WTC11 (cell line): ENCODE data around the gene OST4. TPM values are rescaled to one million over a fixed set of nuclear protein-coding genes. Genes with fewer than 3 reads are reported as not detected.
A peak's percentile ranks its signal among the peaks of the same experiment; 100 is the strongest.

Experiments used
- ARID4B ChIP-seq: sonication (generic); formaldehyde crosslinking; IDR thresholded peaks from 2 replicates; pipeline ENCODE4 v1.8.0; 2023; ENCODE audit warnings: missing genetic modification reagents, mild to moderate bottlenecking, borderline replicate concordance
- ATF1 ChIP-seq: sonication (generic); formaldehyde crosslinking; IDR thresholded peaks from 2 replicates; pipeline ENCODE4 v1.8.1; 2023; ENCODE audit warnings: mild to moderate bottlenecking, moderate library complexity, missing genetic modification reagents
- ATF3 ChIP-seq: sonication (generic); formaldehyde crosslinking; conservative IDR thresholded peaks from 2 replicates; pipeline ENCODE4 v1.8.1; 2022; ENCODE audit warnings: mild to moderate bottlenecking, missing genetic modification reagents
- CDX4 ChIP-seq: fragments of 250-450 bp; sonication (Bioruptor Pico); IDR thresholded peaks from 2 replicates; pipeline ENCODE4 v1.9.0; 2021; ENCODE audit warnings: moderate library complexity, mild to moderate bottlenecking, inconsistent platforms, borderline replicate concordance
- CREB1 ChIP-seq: sonication (generic); formaldehyde crosslinking; IDR thresholded peaks from 2 replicates; pipeline ENCODE4 v1.8.0; 2023; ENCODE audit warnings: mild to moderate bottlenecking, missing genetic modification reagents
- EMX1 ChIP-seq: fragments of 250-450 bp; sonication (Bioruptor Pico); IDR thresholded peaks from 2 replicates; pipeline ENCODE4 v1.8.0; 2021; ENCODE audit warnings: mild to moderate bottlenecking
- HMGXB4 ChIP-seq: sonication (generic); formaldehyde crosslinking; IDR thresholded peaks from 2 replicates; pipeline ENCODE4 v1.8.1; 2023; ENCODE audit warnings: mild to moderate bottlenecking, moderate library complexity, missing genetic modification reagents
- KAT7 ChIP-seq: sonication (generic); formaldehyde crosslinking; IDR thresholded peaks from 2 replicates; pipeline ENCODE4 v1.8.1; 2023; ENCODE audit warnings: missing genetic modification reagents, mild to moderate bottlenecking, borderline replicate concordance
- NR3C1 ChIP-seq: sonication (generic); formaldehyde crosslinking; conservative IDR thresholded peaks from 2 replicates; pipeline ENCODE4 v1.8.1; 2023; ENCODE audit warnings: low read depth, mild to moderate bottlenecking, missing genetic modification reagents
- SMAD3 ChIP-seq: sonication (generic); formaldehyde crosslinking; IDR thresholded peaks from 2 replicates; pipeline ENCODE4 v1.8.0; 2022; ENCODE audit warnings: missing genetic modification reagents, mild to moderate bottlenecking, borderline replicate concordance
- SOX15 ChIP-seq: fragments of 250-450 bp; sonication (Bioruptor Pico); IDR thresholded peaks from 2 replicates; pipeline ENCODE4 v1.9.0; 2021; ENCODE audit warnings: mild to moderate bottlenecking
- SP1 ChIP-seq: sonication (generic); formaldehyde crosslinking; conservative IDR thresholded peaks from 2 replicates; pipeline ENCODE4 v1.8.1; 2022; ENCODE audit warnings: missing genetic modification reagents
- ZNF219 ChIP-seq: sonication (generic); formaldehyde crosslinking; IDR thresholded peaks from 2 replicates; pipeline ENCODE4 v1.8.0; 2023; ENCODE audit warnings: missing genetic modification reagents, mild to moderate bottlenecking, borderline replicate concordance
- ZNF263 ChIP-seq: sonication (generic); formaldehyde crosslinking; IDR thresholded peaks from 2 replicates; pipeline ENCODE4 v1.8.1; 2022; ENCODE audit warnings: low read depth, mild to moderate bottlenecking, moderate library complexity, missing genetic modification reagents
- ZNF396 ChIP-seq: fragments of 250-450 bp; sonication (Bioruptor Pico); IDR thresholded peaks from 2 replicates; pipeline ENCODE4 v1.8.0; 2021; ENCODE audit warnings: mild to moderate bottlenecking, moderate library complexity, borderline replicate concordance
- ZNF671 ChIP-seq: fragments of 250-450 bp; sonication (Bioruptor Pico); IDR thresholded peaks from 2 replicates; pipeline ENCODE4 v1.8.0; 2021; ENCODE audit warnings: mild to moderate bottlenecking
- total RNA-seq: library from RNA; stranded (reverse); gene quantifications from 3 replicates; pipeline ENCODE4 v1.2.3, GENCODE V29; 2021
- TF ChIP-seq, protein P1 (sequence below): sonication (generic); formaldehyde crosslinking; IDR thresholded peaks from 2 replicates; pipeline ENCODE4 v1.8.1; 2023; ENCODE audit warnings: mild to moderate bottlenecking, missing genetic modification reagents, borderline replicate concordance
- TF ChIP-seq, protein P2 (sequence below): sonication (generic); formaldehyde crosslinking; IDR thresholded peaks from 2 replicates; pipeline ENCODE4 v1.8.0; 2022; ENCODE audit warnings: mild to moderate bottlenecking, missing genetic modification reagents
- TF ChIP-seq, protein P3 (sequence below): sonication (generic); formaldehyde crosslinking; IDR thresholded peaks from 2 replicates; pipeline ENCODE4 v1.8.0; 2023; ENCODE audit warnings: missing genetic modification reagents
- TF ChIP-seq, protein P4 (sequence below): sonication (generic); formaldehyde crosslinking; IDR thresholded peaks from 2 replicates; pipeline ENCODE4 v1.8.0; 2022; ENCODE audit warnings: missing genetic modification reagents

OST4 gene
- total RNA-seq, 1 experiment from 2014 or later, result 210 TPM

GRCh38 chr2:27118525-27119329, 47.3 kb upstream of the OST4 start, which contains the start of gene CGREF1 (continued):
- TF ChIP-seq, protein P1, sequence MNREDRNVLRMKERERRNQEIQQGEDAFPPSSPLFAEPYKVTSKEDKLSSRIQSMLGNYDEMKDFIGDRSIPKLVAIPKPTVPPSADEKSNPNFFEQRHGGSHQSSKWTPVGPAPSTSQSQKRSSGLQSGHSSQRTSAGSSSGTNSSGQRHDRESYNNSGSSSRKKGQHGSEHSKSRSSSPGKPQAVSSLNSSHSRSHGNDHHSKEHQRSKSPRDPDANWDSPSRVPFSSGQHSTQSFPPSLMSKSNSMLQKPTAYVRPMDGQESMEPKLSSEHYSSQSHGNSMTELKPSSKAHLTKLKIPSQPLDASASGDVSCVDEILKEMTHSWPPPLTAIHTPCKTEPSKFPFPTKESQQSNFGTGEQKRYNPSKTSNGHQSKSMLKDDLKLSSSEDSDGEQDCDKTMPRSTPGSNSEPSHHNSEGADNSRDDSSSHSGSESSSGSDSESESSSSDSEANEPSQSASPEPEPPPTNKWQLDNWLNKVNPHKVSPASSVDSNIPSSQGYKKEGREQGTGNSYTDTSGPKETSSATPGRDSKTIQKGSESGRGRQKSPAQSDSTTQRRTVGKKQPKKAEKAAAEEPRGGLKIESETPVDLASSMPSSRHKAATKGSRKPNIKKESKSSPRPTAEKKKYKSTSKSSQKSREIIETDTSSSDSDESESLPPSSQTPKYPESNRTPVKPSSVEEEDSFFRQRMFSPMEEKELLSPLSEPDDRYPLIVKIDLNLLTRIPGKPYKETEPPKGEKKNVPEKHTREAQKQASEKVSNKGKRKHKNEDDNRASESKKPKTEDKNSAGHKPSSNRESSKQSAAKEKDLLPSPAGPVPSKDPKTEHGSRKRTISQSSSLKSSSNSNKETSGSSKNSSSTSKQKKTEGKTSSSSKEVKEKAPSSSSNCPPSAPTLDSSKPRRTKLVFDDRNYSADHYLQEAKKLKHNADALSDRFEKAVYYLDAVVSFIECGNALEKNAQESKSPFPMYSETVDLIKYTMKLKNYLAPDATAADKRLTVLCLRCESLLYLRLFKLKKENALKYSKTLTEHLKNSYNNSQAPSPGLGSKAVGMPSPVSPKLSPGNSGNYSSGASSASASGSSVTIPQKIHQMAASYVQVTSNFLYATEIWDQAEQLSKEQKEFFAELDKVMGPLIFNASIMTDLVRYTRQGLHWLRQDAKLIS (CRISPR knock-in tag), result no peak
- TF ChIP-seq ZNF671, result no peak
- TF ChIP-seq ATF3 (CRISPR knock-in tag), result no peak
- TF ChIP-seq KAT7, result no peak
- no peak for TF ChIP-seq CREB1
- no peak for TF ChIP-seq SMAD3 (CRISPR knock-in tag)
- TF ChIP-seq, protein P2, sequence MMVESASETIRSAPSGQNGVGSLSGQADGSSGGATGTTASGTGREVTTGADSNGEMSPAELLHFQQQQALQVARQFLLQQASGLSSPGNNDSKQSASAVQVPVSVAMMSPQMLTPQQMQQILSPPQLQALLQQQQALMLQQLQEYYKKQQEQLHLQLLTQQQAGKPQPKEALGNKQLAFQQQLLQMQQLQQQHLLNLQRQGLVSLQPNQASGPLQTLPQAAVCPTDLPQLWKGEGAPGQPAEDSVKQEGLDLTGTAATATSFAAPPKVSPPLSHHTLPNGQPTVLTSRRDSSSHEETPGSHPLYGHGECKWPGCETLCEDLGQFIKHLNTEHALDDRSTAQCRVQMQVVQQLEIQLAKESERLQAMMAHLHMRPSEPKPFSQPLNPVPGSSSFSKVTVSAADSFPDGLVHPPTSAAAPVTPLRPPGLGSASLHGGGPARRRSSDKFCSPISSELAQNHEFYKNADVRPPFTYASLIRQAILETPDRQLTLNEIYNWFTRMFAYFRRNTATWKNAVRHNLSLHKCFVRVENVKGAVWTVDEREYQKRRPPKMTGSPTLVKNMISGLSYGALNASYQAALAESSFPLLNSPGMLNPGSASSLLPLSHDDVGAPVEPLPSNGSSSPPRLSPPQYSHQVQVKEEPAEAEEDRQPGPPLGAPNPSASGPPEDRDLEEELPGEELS, result no peak
- no peak for TF ChIP-seq EMX1
- no peak for TF ChIP-seq CDX4 (CRISPR knock-in tag)
- TF ChIP-seq ZNF396, result no peak
- TF ChIP-seq, protein P3, sequence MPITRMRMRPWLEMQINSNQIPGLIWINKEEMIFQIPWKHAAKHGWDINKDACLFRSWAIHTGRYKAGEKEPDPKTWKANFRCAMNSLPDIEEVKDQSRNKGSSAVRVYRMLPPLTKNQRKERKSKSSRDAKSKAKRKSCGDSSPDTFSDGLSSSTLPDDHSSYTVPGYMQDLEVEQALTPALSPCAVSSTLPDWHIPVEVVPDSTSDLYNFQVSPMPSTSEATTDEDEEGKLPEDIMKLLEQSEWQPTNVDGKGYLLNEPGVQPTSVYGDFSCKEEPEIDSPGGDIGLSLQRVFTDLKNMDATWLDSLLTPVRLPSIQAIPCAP (CRISPR knock-in tag), result no peak
- TF ChIP-seq ATF1, result no peak
- no peak for TF ChIP-seq ARID4B (CRISPR knock-in tag)
- TF ChIP-seq ZNF219 (CRISPR knock-in tag), result no peak
- peak; percentile 61; the same call in 1 of the 2 replicates for TF ChIP-seq SP1 (CRISPR knock-in tag)
- TF ChIP-seq NR3C1 (CRISPR knock-in tag), result no peak
- TF ChIP-seq, protein P4, sequence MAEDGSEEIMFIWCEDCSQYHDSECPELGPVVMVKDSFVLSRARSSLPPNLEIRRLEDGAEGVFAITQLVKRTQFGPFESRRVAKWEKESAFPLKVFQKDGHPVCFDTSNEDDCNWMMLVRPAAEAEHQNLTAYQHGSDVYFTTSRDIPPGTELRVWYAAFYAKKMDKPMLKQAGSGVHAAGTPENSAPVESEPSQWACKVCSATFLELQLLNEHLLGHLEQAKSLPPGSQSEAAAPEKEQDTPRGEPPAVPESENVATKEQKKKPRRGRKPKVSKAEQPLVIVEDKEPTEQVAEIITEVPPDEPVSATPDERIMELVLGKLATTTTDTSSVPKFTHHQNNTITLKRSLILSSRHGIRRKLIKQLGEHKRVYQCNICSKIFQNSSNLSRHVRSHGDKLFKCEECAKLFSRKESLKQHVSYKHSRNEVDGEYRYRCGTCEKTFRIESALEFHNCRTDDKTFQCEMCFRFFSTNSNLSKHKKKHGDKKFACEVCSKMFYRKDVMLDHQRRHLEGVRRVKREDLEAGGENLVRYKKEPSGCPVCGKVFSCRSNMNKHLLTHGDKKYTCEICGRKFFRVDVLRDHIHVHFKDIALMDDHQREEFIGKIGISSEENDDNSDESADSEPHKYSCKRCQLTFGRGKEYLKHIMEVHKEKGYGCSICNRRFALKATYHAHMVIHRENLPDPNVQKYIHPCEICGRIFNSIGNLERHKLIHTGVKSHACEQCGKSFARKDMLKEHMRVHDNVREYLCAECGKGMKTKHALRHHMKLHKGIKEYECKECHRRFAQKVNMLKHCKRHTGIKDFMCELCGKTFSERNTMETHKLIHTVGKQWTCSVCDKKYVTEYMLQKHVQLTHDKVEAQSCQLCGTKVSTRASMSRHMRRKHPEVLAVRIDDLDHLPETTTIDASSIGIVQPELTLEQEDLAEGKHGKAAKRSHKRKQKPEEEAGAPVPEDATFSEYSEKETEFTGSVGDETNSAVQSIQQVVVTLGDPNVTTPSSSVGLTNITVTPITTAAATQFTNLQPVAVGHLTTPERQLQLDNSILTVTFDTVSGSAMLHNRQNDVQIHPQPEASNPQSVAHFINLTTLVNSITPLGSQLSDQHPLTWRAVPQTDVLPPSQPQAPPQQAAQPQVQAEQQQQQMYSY (CRISPR knock-in tag), result no peak
- TF ChIP-seq ZNF263 (CRISPR knock-in tag), result no peak
- TF ChIP-seq HMGXB4 (CRISPR knock-in tag), result peak; percentile 29; the same call in 1 of the 2 replicates
- no peak for TF ChIP-seq SOX15 (CRISPR knock-in tag)
